Ovary (tissue), 9 donors: Measurements from ENCODE around the gene MVB12A. TPM values are rescaled to one million over a fixed set of nuclear protein-coding genes. Genes with fewer than 3 reads are reported as not detected.

Experiments used
- DNase-seq, 5 donors: peaks; one replicate each; pipeline ENCODE4 v3.0.0-alpha.2; 2019 to 2020
- H3K27ac ChIP-seq, 2 donors: fragments of 200-600 bp; one replicate each; pipeline versions ENCODE4 v1.5.1 to v1.8.0; 2019 to 2022
- H3K27me3 ChIP-seq: fragments of 200-600 bp; one replicate; pipeline ENCODE4 v1.8.0; 2022
- H3K36me3 ChIP-seq: fragments of 200-600 bp; sonication (generic); one replicate; pipeline ENCODE4 v1.5.1; 2019
- H3K4me1 ChIP-seq: one replicate; pipeline ENCODE4 v1.8.1; 2013; ENCODE audit warnings: mild to moderate bottlenecking, moderate library complexity; ENCODE audit not compliant: insufficient read depth
- H3K4me3 ChIP-seq: fragments of 200-600 bp; sonication (generic); one replicate; pipeline ENCODE4 v1.5.1; 2017
- H3K9me3 ChIP-seq, 2 donors: fragments of 200-600 bp in 1 of 2; sonication (generic) in 1 of 2; one replicate each; pipeline versions ENCODE4 v1.5.1 to v1.8.1; 2013 to 2019; ENCODE audit warnings: mild to moderate bottlenecking in 1 of 2, moderate library complexity in 1 of 2
- CTCF ChIP-seq, 3 donors: fragments of 450-650 bp in 2 of 3; fragments of 200-600 bp in 1 of 3; IDR thresholded peaks; one replicate each; pipeline versions ENCODE4 v1.5.1 to v1.8.0; 2016 to 2022; ENCODE audit warnings: antibody characterized with exemption in 3 of 3, mild to moderate bottlenecking in 1 of 3
- EP300 ChIP-seq: sonication (generic); formaldehyde crosslinking; IDR thresholded peaks from one replicate; pipeline ENCODE4 v1.6.1; 2017; ENCODE audit warnings: antibody characterized with exemption
- POLR2A ChIP-seq: fragments of 450-650 bp; IDR thresholded peaks from one replicate; pipeline ENCODE4 v1.6.1; 2017; ENCODE audit warnings: antibody characterized with exemption, mild to moderate bottlenecking, moderate library complexity
- WGBS, 3 donors: extraction: QIAGEN DNeasy Blood & Tissue Kit in 1 of 3; methylation state at CpG; one replicate each; pipeline versions ENCODE4 v1.1.5 to v1.1.7; 2013 to 2017; 5-methylcytosine and 5-hydroxymethylcytosine counted together
- intact Hi-C, 4 donors: fragments of 100-400 bp; cut with DNase I; formaldehyde crosslinking; loops; one replicate each; pipeline versions ENCODE4 v1.11.0 to v1.15.1; 2022 to 2023
- polyA plus RNA-seq, 2 donors: library from polyadenylated mRNA; stranded (reverse); fragments of 200-250 nt in 1 of 2; fragments of 350-450 nt in 1 of 2; fragmentation: Illumina TruSeq in 1 of 2; extraction: RNeasy Lipid Tissue Mini Kit (QIAGEN cat#74804) in 1 of 2; gene quantifications; one replicate each; pipeline ENCODE4 v1.2.3, GENCODE V29; 2013 to 2014
- total RNA-seq, 7 donors: library from RNA; depleted of rRNA in 2 of 7; stranded (reverse); fragments of >200 nt in 2 of 7; fragmentation: NEBNext Ultra II Directional in 3 of 7; extraction: Animal tissue kit (Norgen Biotek cat#: 25700) in 3 of 7; gene quantifications; one replicate each; pipeline versions ENCODE4 v1.1.0 to v1.2.4, GENCODE V29; 2016 to 2023
- donor health status: DM: no; HTN: no; CAD: no; lungs with moderate emphysema.
- donor health status: DM: no; HTN: no; CAD: no.
- donor health status: Bipolar disorder and iron deficiency.
- donor health status: DM: yes; HTN: yes; CAD: no.
- donor health status: DM: no; HTN: no; CAD: no.
- donor health status: DM: yes; HTN: yes; CAD: no.

MVB12A gene
- total and polyA plus RNA-seq, 9 donors = 7.6 to 90.4 (median 77.8) TPM

DNA sequence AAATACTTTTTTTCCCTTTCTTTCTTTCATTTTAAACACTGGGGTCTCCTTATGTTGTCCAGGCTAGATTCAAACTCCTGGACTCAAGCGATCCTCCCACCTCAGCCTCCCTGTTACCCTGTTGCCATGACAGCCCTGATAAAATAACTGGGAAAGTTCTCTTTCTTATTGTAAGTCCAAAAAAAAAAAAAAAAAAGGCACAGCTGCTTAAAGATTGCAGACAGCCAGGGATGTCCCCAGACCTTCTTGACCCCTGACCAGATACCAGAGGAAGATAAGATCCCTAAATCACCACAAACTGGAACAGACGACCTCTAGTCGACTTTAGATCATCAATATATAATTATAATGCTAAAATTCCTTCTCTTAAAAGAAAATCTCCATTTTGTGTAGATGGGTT is 1.1 kb upstream of the MVB12A start:
- peaks cover 10% of the 10 kb centered on the region for H3K4me1 ChIP-seq
- intact Hi-C loops = no loop called here
- TF ChIP-seq POLR2A (no peak), EP300 (no peak), CTCF (IDR thresholded peaks at IDR 0.05) (no peak)
- H3K27me3 ChIP-seq = no peaks in the 10 kb centered on the region
- H3K9me3 ChIP-seq = no peaks in the 10 kb centered on the region
- H3K27ac ChIP-seq = no peak overlapping the region
- no peaks in the 10 kb centered on the region for H3K36me3 ChIP-seq
- WGBS, 3 donors = 36 to 53% (median 41%) methylated on average over 3 of the region's 3 CpGs
- no peak overlapping the region for H3K4me3 ChIP-seq
- no peak for DNase-seq

- Histone ChIP-seq H3K27me3 (no peaks in the 10 kb centered on the region), H3K4me1 (peaks cover 5% of the 10 kb centered on the region), H3K4me3 (peak overlapping the region; percentile 75), H3K36me3 (no peaks in the 10 kb centered on the region), H3K27ac (peak overlapping the region in 1 of 2 donors; percentile 77), H3K9me3 (no peaks in the 10 kb centered on the region)
- WGBS, 3 donors = 5 to 7% (median 6%) methylated on average over 8 of the region's 8 CpGs
- no peak for DNase-seq
- intact Hi-C loops = no loop called here
- no peak for TF ChIP-seq CTCF (IDR thresholded peaks at IDR 0.05)
- no peak for TF ChIP-seq EP300
- no peak for TF ChIP-seq POLR2A
Observed at GRCh38 chr19:17419154-17419620, 660 bp upstream of the MVB12A start.

DNA sequence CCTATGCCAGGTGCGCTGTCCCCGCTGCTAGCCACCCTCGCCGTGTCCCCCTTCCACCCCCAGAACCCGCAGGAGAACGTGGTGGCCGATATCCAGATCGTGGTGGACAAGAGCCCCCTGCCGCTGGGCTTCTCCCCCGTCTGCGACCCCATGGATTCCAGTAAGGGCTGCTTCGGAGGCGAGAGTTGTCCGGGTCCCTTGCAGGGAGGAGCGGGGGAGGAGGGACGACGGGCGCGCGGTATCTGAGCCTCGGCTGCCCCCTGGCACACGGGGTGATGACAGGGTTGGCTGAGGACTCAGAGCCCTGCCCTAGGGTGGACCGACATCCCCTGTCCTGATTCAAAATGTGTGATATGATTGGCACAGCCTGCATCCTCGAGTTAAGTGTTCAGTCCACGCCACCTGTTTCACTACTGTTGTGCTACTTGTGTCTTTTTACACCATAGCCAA is 653 bp downstream of the MVB12A start:
- WGBS, 3 donors = 4 to 8% (median 4%) methylated on average over 24 to 25 of the region's 25 CpGs
- H3K36me3 ChIP-seq = no peaks in the 10 kb centered on the region
- H3K9me3 ChIP-seq = no peaks in the 10 kb centered on the region
- DNase-seq = peak; percentile 55 to 73 (median 71)
- TF ChIP-seq CTCF (IDR thresholded peaks at IDR 0.05) = peak in 1 of 3 donors; percentile 20
- no peak for TF ChIP-seq POLR2A
- TF ChIP-seq EP300 = no peak
- intact Hi-C loops = loop anchor here in 1 of 4 donors (5.0 kb wide), 1 partner anchor 47 kb away; no protein-coding TSS in a partner anchor
- H3K27ac ChIP-seq = peak overlapping the region in 1 of 2 donors; percentile 31
- peak overlapping the region; percentile 75 for H3K4me3 ChIP-seq
- H3K27me3 ChIP-seq = no peaks in the 10 kb centered on the region
- peaks cover 3% of the 10 kb centered on the region for H3K4me1 ChIP-seq

DNA sequence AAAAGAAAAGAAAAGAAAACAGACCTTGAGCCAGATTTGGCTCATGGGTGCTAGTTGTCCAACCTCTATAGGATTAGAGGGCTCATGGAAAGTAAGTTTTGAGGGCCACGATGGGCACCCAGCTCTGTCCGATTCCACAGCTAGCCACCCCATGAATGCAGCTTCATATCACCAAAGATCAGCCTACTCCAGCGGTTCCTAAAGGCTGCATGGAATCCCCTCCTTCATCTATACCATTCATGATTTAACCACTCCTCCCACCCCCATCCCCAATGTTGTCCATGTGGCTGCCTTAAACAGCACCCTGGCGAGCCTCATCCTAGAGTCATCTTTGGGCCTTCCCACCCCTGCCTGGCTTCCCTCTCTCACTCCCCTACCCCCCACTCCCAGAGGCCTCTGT is 2.1 kb downstream of the MVB12A start:
- intact Hi-C loops = loop anchor here in 1 of 4 donors (5.0 kb wide), 1 partner anchor 45 kb away; no protein-coding TSS in a partner anchor
- Histone ChIP-seq H3K27me3 (no peaks in the 10 kb centered on the region), H3K4me1 (peaks cover 3% of the 10 kb centered on the region), H3K4me3 (no peak overlapping the region), H3K9me3 (no peaks in the 10 kb centered on the region), H3K36me3 (no peaks in the 10 kb centered on the region), H3K27ac (no peak overlapping the region)
- WGBS, 3 donors = 96 to 98% (median 96%) methylated on average over 4 of the region's 4 CpGs
- TF ChIP-seq POLR2A = no peak
- no peak for TF ChIP-seq CTCF (IDR thresholded peaks at IDR 0.05)
- no peak for TF ChIP-seq EP300
- no peak for DNase-seq
